HL-60 (cell line): ENCODE results near the gene CDR2L.
A peak's percentile ranks its signal among the peaks of the same experiment; 100 is the strongest.

Experiments
- DNase-seq, 2 experiments: peaks; one replicate each; pipeline ENCODE4 v3.0.0-alpha.2; 2010 to 2020; ENCODE audit warnings: low read depth in 1 of 2, low spot score in 1 of 2
- H3K27ac ChIP-seq: fragments of 250-450 bp; sonication (Bioruptor Pico); replicated peaks from 2 replicates; pipeline ENCODE4 v1.5.1; 2020; ENCODE audit warnings: mild to moderate bottlenecking, moderate library complexity
- H3K27me3 ChIP-seq: fragments of 250-450 bp; sonication (Bioruptor Pico); 2 replicates; pipeline ENCODE4 v1.5.1; 2021; ENCODE audit warnings: mild to moderate bottlenecking, moderate library complexity; ENCODE audit not compliant: insufficient read depth, poor library complexity, severe bottlenecking
- H3K4me3 ChIP-seq: replicated peaks from 2 replicates; pipeline ENCODE4 v1.5.1; 2011; ENCODE audit warnings: mild to moderate bottlenecking, control low read depth, low read length; ENCODE audit not compliant: insufficient read depth
- GABPA ChIP-seq: IDR thresholded peaks from 2 replicates; pipeline ENCODE4 v1.6.1; 2012; ENCODE audit warnings: low read depth
- POLR2AphosphoS5 ChIP-seq: IDR thresholded peaks from 2 replicates; pipeline ENCODE4 v1.6.1; 2012; ENCODE audit warnings: low read depth
- SPI1 ChIP-seq: IDR thresholded peaks from 2 replicates; pipeline ENCODE4 v1.6.1; 2012; ENCODE audit warnings: low read depth, mild to moderate bottlenecking, borderline replicate concordance
- TF ChIP-seq, protein P1 (sequence below): IDR thresholded peaks from one replicate; pipeline ENCODE4 v1.5.1; 2011; ENCODE audit warnings: low read length, control low read depth, inconsistent platforms; ENCODE audit not compliant: insufficient read depth
- TF ChIP-seq, protein P2 (sequence below): IDR thresholded peaks from 2 replicates; pipeline ENCODE4 v1.6.1; 2012; ENCODE audit warnings: low read depth; ENCODE audit not compliant: insufficient replicate concordance

The CDR2L gene

DNA sequence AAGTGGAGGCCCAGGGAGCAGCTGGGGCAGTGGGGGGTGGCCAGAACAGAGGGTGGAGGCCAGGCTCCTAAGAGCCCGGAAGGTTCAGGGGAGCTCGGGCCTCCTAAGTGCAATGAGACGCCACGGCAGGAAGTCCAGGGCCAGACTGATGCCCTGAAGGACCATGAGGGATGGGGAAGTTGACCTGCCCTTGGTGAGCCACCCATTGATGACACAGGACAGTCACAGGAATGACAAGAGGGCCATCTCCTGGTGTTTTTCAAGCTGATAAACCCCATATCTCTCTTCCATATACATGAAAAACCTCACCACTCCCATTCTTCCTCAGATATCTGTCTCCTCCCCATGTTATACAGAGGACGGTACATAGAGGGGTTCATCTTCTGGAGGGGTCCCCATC lies 19.2 kb downstream of the CDR2L start:
- no peak overlapping the region for H3K4me3 ChIP-seq
- no peaks in the 10 kb centered on the region for H3K27me3 ChIP-seq
- H3K27ac ChIP-seq = no peak overlapping the region
- TF ChIP-seq SPI1 = no peak
- TF ChIP-seq, protein P1, sequence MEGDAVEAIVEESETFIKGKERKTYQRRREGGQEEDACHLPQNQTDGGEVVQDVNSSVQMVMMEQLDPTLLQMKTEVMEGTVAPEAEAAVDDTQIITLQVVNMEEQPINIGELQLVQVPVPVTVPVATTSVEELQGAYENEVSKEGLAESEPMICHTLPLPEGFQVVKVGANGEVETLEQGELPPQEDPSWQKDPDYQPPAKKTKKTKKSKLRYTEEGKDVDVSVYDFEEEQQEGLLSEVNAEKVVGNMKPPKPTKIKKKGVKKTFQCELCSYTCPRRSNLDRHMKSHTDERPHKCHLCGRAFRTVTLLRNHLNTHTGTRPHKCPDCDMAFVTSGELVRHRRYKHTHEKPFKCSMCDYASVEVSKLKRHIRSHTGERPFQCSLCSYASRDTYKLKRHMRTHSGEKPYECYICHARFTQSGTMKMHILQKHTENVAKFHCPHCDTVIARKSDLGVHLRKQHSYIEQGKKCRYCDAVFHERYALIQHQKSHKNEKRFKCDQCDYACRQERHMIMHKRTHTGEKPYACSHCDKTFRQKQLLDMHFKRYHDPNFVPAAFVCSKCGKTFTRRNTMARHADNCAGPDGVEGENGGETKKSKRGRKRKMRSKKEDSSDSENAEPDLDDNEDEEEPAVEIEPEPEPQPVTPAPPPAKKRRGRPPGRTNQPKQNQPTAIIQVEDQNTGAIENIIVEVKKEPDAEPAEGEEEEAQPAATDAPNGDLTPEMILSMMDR = no peak
- TF ChIP-seq, protein P2, sequence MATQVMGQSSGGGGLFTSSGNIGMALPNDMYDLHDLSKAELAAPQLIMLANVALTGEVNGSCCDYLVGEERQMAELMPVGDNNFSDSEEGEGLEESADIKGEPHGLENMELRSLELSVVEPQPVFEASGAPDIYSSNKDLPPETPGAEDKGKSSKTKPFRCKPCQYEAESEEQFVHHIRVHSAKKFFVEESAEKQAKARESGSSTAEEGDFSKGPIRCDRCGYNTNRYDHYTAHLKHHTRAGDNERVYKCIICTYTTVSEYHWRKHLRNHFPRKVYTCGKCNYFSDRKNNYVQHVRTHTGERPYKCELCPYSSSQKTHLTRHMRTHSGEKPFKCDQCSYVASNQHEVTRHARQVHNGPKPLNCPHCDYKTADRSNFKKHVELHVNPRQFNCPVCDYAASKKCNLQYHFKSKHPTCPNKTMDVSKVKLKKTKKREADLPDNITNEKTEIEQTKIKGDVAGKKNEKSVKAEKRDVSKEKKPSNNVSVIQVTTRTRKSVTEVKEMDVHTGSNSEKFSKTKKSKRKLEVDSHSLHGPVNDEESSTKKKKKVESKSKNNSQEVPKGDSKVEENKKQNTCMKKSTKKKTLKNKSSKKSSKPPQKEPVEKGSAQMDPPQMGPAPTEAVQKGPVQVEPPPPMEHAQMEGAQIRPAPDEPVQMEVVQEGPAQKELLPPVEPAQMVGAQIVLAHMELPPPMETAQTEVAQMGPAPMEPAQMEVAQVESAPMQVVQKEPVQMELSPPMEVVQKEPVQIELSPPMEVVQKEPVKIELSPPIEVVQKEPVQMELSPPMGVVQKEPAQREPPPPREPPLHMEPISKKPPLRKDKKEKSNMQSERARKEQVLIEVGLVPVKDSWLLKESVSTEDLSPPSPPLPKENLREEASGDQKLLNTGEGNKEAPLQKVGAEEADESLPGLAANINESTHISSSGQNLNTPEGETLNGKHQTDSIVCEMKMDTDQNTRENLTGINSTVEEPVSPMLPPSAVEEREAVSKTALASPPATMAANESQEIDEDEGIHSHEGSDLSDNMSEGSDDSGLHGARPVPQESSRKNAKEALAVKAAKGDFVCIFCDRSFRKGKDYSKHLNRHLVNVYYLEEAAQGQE = no peak
- no peak for TF ChIP-seq GABPA
- TF ChIP-seq POLR2AphosphoS5 = no peak
- peak in 1 of 2 experiments; percentile 56 for DNase-seq

DNA sequence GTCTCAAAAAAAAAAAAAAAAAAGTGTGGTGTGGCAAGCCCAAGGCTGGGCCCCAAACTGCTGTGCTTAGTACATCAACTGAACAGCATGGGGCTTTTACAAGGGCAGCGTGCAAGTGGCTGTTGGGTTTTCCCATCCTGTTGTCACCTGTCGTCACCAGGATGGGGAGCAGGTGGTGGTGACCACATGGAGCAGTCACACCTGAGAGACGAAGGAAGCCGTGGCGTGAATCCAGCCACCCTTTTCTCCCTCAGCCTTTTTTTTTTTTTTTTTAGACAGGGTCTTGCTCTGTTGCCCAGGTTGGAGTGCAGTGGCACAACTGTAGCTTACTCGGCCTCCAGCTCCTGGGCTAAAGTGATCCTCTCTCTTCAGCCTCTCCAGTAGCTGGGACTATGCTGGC lies 20.9 kb downstream of the CDR2L start:
- no peak overlapping the region for H3K4me3 ChIP-seq
- TF ChIP-seq POLR2AphosphoS5 = no peak
- TF ChIP-seq, protein P2 = no peak
- TF ChIP-seq GABPA = no peak
- no peak for TF ChIP-seq SPI1
- TF ChIP-seq, protein P1 = no peak
- H3K27me3 ChIP-seq = no peaks in the 10 kb centered on the region
- peak in 1 of 2 experiments; percentile 4 for DNase-seq
- H3K27ac ChIP-seq = no peak overlapping the region

DNA sequence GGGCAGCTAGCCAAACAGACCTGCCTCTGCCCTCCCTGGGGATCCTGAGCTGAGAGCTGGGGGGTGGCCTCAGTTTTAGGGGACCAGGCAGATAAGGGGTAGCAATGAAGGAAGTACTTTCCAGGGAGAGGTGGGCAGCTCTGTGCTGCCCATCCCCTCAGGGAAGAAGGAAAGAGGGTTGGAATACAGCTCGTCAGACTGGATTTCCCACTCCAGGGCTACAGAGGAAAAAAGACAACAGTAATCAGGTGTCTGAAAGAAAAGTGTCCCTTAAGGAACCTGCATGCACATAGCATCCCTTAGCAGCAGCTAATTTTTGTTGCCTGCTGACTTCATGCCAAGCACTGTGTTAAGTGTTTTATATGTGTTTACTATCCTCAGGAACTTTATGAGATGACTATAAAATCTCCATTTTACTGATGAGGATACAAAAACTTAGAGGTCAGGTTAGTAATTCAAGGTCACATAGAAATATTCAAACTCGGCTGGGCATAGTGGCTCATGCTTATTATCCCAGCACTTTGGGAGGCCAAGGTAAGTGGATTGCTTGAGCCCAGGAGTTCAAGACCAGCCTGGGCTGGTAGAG lies 21.8 kb downstream of the CDR2L start:
- TF ChIP-seq POLR2AphosphoS5 = no peak
- TF ChIP-seq GABPA = no peak
- TF ChIP-seq, protein P1 = no peak
- TF ChIP-seq, protein P2 = no peak
- TF ChIP-seq SPI1 = no peak
- no peak for DNase-seq
- no peak overlapping the region for H3K4me3 ChIP-seq
- no peak overlapping the region for H3K27ac ChIP-seq
- no peaks in the 10 kb centered on the region for H3K27me3 ChIP-seq
